ENCODE results near the gene TRAM2.
"Not testable (repeated sequence)": the region's sequence is repeated elsewhere in the genome, so short reads cannot be mapped to it uniquely, and the experiment has no call there.

The TRAM2 gene

GRCh38 chr6:52494298-52495072 is 82.4 kb downstream of the TRAM2 start:
- no peak for DNase-seq (ENCODE audit: low read depth in 4 of 4, low spot score in 1 of 4)

GRCh38 chr6:52493669-52494068 is 83.2 kb downstream of the TRAM2 start:
- DNase-seq (ENCODE audit: low read depth in 4 of 4, low spot score in 1 of 4): no peak

GRCh38 chr6:52491203-52492069 is 85.4 kb downstream of the TRAM2 start:
- no peak for DNase-seq (ENCODE audit: low read depth in 4 of 4, low spot score in 1 of 4)

GRCh38 chr6:52489881-52490280 is 87.0 kb downstream of the TRAM2 start:
- no peak for DNase-seq (ENCODE audit: low read depth in 4 of 4, low spot score in 1 of 4)

GRCh38 chr6:52483671-52484003 is 93.2 kb downstream of the TRAM2 start:
- DNase-seq (ENCODE audit: low read depth in 4 of 4, low spot score in 1 of 4): no peak

GRCh38 chr6:52482903-52483670 is 93.8 kb downstream of the TRAM2 start:
- no peak for DNase-seq (ENCODE audit: low read depth in 4 of 4, low spot score in 1 of 4)

- DNase-seq (ENCODE audit: low read depth in 4 of 4, low spot score in 1 of 4): no peak
These were observed 101.6 kb downstream of the TRAM2 start for GRCh38 chr6:52475307-52475706.

GRCh38 chr6:52474173-52474572 is 102.7 kb downstream of the TRAM2 start:
- no peak for DNase-seq (ENCODE audit: low read depth in 4 of 4, low spot score in 1 of 4)

GRCh38 chr6:52461194-52461593 is 115.7 kb downstream of the TRAM2 start:
- DNase-seq (ENCODE audit: low read depth in 4 of 4, low spot score in 1 of 4): not testable (repeated sequence)

GRCh38 chr6:52457096-52457495 is 119.8 kb downstream of the TRAM2 start:
- no peak for DNase-seq (ENCODE audit: low read depth in 4 of 4, low spot score in 1 of 4)

- no peak for DNase-seq (ENCODE audit: low read depth in 4 of 4, low spot score in 1 of 4)
These were observed 122.3 kb downstream of the TRAM2 start for GRCh38 chr6:52454556-52454955.
